HEK293T (cell line): ENCODE data around the gene ARHGAP23.

Experiments used
- FOXA1 ChIP-seq: fragments of 450-650 bp; IDR thresholded peaks from 2 replicates; pipeline ENCODE4 v1.6.1; 2016; ENCODE audit warnings: mild to moderate bottlenecking
- FOXK2 ChIP-seq: fragments of 450-650 bp; IDR thresholded peaks from 2 replicates; pipeline ENCODE4 v1.6.1; 2016; ENCODE audit warnings: mild to moderate bottlenecking
- HDGF ChIP-seq: fragments of 450-650 bp; IDR thresholded peaks from 2 replicates; pipeline ENCODE4 v1.6.1; 2017; ENCODE audit warnings: antibody characterized with exemption, borderline replicate concordance
- NFRKB ChIP-seq: fragments of 450-650 bp; IDR thresholded peaks from 2 replicates; pipeline ENCODE4 v1.6.1; 2016; ENCODE audit warnings: mild to moderate bottlenecking, moderate library complexity
- ZNF384 ChIP-seq: fragments of 450-650 bp; IDR thresholded peaks from 2 replicates; pipeline ENCODE4 v1.6.1; 2016

DNA sequence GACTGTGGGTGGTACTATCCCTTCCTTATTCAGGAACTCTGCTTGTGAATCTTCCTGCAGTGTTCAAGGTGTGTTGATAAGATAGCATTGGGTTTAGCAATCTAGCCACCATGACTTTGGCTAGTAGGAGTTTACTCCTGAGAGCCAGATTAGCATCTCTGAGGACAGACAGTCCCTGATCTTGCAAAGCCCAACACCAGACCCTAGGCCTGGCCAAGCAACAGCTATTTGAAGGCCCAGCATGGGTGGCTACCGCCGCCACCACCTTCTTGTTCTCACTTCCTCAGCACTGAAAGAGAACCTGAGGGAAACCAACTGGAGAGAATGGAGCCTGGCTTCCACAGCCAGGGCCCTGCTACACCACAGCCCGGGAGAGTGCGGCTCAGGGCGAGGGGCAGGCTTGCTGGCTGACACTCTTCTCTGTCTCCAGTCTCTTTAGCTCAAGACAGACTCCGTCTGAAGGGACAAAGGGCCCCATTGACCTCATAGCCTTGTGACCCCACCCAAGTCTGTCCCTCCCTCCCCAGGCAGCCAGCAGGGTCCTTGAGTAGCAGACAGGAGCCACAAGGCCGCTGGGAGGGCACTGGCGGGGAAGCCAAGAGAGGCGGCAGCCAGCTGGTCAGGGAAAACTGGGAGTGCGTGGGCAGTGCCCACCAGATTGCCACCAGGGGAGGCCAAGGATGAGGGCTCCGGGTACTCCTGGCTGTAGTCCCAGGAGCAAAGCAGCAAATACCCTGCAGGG is 10.9 kb upstream of the ARHGAP23 start:
- TF ChIP-seq HDGF (no peak), FOXK2 (no peak), NFRKB (no peak), ZNF384 (no peak), FOXA1 (no peak)
